OCI-LY7 (cell line): ENCODE measurements around the gene KCTD7.

Experiments
- EZH2phosphoT487 ChIP-seq: fragments of 200-600 bp; sonication (generic); IDR thresholded peaks from 2 replicates; pipeline ENCODE4 v1.6.1; 2018; ENCODE audit warnings: low read depth, borderline replicate concordance, mild to moderate bottlenecking, mixed run types, antibody characterized with exemption, low read length, moderate library complexity, mixed read lengths
- TF ChIP-seq, protein P1 (sequence below): fragments of 200-600 bp; sonication (generic); conservative IDR thresholded peaks from 2 replicates; pipeline ENCODE4 v1.5.1; 2014; ENCODE audit warnings: mild to moderate bottlenecking, antibody characterized with exemption, low read length, moderate library complexity, mixed read lengths

DNA sequence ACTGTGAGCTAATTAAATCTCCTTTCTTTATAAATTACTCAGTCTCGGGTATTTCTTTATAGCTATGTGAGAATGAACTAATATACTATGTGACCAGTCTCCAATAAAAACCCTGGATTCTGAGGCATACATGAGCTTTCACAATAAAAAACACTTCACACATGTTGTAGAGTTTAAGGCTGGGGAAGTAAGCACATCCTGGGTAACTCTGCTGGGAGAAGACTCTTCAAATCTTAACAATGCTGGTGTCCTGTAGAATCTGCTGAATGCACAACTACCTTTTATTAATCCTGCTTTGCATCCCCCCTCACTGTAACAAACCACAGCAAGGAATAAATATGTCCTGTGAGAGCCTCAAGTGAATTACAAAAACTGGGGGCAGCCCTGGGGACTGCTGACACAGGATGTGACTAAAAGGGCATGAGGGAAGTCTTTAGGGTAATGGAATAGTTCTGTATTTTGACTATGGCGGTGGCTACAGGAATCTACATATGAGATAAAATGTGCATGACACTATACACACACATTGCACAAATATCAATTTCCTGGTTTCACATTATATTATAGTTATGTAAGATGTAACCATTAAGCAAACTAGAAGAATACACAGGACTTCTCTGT lies 45.1 kb upstream of the KCTD7 start:
- TF ChIP-seq, protein P1, sequence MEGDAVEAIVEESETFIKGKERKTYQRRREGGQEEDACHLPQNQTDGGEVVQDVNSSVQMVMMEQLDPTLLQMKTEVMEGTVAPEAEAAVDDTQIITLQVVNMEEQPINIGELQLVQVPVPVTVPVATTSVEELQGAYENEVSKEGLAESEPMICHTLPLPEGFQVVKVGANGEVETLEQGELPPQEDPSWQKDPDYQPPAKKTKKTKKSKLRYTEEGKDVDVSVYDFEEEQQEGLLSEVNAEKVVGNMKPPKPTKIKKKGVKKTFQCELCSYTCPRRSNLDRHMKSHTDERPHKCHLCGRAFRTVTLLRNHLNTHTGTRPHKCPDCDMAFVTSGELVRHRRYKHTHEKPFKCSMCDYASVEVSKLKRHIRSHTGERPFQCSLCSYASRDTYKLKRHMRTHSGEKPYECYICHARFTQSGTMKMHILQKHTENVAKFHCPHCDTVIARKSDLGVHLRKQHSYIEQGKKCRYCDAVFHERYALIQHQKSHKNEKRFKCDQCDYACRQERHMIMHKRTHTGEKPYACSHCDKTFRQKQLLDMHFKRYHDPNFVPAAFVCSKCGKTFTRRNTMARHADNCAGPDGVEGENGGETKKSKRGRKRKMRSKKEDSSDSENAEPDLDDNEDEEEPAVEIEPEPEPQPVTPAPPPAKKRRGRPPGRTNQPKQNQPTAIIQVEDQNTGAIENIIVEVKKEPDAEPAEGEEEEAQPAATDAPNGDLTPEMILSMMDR = no peak
- TF ChIP-seq EZH2phosphoT487 = no peak
